Smooth muscle cell (in vitro differentiated cells): ENCODE results near the gene LRRC43. TPM values are rescaled to one million over a fixed set of nuclear protein-coding genes. Genes with fewer than 3 reads are reported as not detected.

ENCODE experiments used
- DNase-seq: peaks from one replicate; lab custom pipeline; 2025; ENCODE audit not compliant: unreplicated experiment; lab: John Stamatoyannopoulos, UW
- H2AFZ ChIP-seq: fragments of 200-600 bp; sonication (generic); 2 replicates; pipeline ENCODE4 v1.6.0; 2016; ENCODE audit warnings: antibody characterized with exemption, low read depth, mild to moderate bottlenecking
- H3F3A ChIP-seq: fragments of 200-600 bp; sonication (generic); 2 replicates; pipeline ENCODE4 v1.6.0; 2017; ENCODE audit warnings: antibody characterized with exemption, low read depth
- H3K27ac ChIP-seq: fragments of 200-600 bp; sonication (generic); 2 replicates; pipeline ENCODE4 v1.5.1; 2016; ENCODE audit warnings: low read depth, mild to moderate bottlenecking
- H3K27me3 ChIP-seq: fragments of 200-600 bp; sonication (generic); 2 replicates; pipeline ENCODE4 v1.6.1; 2016; ENCODE audit warnings: low read depth, mild to moderate bottlenecking
- H3K36me3 ChIP-seq: fragments of 200-600 bp; sonication (generic); 2 replicates; pipeline ENCODE4 v1.5.1; 2016; ENCODE audit warnings: low read depth
- H3K4me1 ChIP-seq: fragments of 200-600 bp; sonication (generic); 2 replicates; pipeline ENCODE4 v1.5.1; 2016; ENCODE audit warnings: low read depth
- H3K4me2 ChIP-seq: fragments of 200-600 bp; sonication (generic); 2 replicates; pipeline ENCODE4 v1.6.0; 2016; ENCODE audit warnings: mild to moderate bottlenecking
- H3K4me3 ChIP-seq: fragments of 200-600 bp; sonication (generic); 2 replicates; pipeline ENCODE4 v1.5.1; 2016; ENCODE audit warnings: mild to moderate bottlenecking
- H3K79me2 ChIP-seq: fragments of 200-600 bp; sonication (generic); 2 replicates; pipeline ENCODE4 v1.6.0; 2016; ENCODE audit warnings: low read depth, mild to moderate bottlenecking
- H3K9ac ChIP-seq: fragments of 200-600 bp; sonication (generic); 2 replicates; pipeline ENCODE4 v1.6.0; 2016; ENCODE audit warnings: low read depth
- H3K9me3 ChIP-seq: fragments of 200-600 bp; sonication (generic); replicated peaks from 2 replicates; pipeline ENCODE4 v1.5.1; 2016; ENCODE audit warnings: low read depth
- H4K20me1 ChIP-seq: fragments of 200-600 bp; sonication (generic); 2 replicates; pipeline ENCODE4 v1.6.0; 2016; ENCODE audit warnings: low read depth
- WGBS: methylation state at CpG from one replicate; pipeline ENCODE4 v1.1.7; 2016; ENCODE audit warnings: low lambda C conversion rate; 5-methylcytosine and 5-hydroxymethylcytosine counted together
- polyA plus RNA-seq: library from polyadenylated mRNA; unstranded; fragments of >200 nt; fragmentation: Nextera tagmentation; extraction: Ambion mirVana; gene quantifications from 2 replicates; pipeline ENCODE4 v1.2.1, GENCODE V29; 2016
- total RNA-seq: library from RNA; depleted of rRNA; stranded (reverse); fragments of >200 nt; gene quantifications from 2 replicates; pipeline ENCODE4 v1.2.3, GENCODE V29; 2014
- TF ChIP-seq, protein P1 (sequence below): fragments of 200-600 bp; sonication (generic); IDR thresholded peaks from 2 replicates; pipeline ENCODE4 v1.5.1; 2017; ENCODE audit warnings: borderline replicate concordance, mild to moderate bottlenecking, antibody characterized with exemption; ENCODE audit not compliant: insufficient read depth, poor library complexity, severe bottlenecking

LRRC43 gene
- total and polyA plus RNA-seq, 2 experiments from 2014 or later, result 0.38 TPM; not detected in 1

DNA sequence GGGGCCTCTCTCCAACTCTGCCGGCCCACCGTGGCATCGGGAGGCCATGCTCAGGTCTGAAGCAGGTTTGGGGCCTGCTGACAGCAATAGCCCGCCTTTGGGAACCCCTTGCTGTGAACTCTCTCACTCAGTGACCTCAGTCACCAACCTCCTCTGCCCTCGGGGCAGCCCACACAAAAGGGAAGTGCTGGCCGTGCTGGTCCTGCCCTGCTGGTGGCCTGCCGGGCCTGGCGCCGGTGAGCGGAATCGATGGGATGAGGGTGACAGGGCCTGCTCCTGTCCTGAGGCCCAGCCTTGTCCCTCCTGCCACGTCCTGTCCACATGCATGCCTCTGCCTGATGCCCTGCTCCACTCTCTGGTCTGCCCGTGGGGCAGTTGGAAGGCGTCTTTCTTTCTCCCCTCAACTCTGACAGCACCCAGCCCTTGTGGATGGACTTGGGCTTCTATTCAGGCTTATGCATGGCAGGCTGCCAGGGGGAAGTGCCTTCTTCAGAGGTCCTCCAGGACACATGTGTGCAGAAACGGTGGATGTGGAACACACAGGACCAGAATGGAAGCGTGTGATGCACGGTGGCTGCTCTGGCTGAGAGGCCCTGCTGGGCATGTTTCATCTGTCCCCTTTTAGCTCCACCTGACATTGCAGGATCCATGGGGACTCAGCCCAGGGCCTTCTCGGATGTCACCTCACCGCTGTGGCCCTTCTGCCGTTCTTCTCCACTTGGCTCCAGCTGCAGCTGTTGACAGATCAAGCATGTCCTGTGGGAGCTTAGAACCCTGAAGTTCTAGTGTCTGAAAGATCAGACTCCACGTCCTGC is 40.8 kb upstream of the LRRC43 start:
- DNase-seq, result no peak
- WGBS, result 93% methylated on average over 21 of the region's 21 CpGs
- Histone ChIP-seq H4K20me1 (no peaks in the 10 kb centered on the region), H3K27me3 (no peaks in the 10 kb centered on the region), H3K4me1 (no peaks in the 10 kb centered on the region), H3K36me3 (no peaks in the 10 kb centered on the region), H3K9ac (no peak overlapping the region), H3K27ac (no peak overlapping the region), H3K4me3 (no peak overlapping the region), H2AFZ (no peak overlapping the region), H3K9me3 (no peaks in the 10 kb centered on the region), H3F3A (no peaks in the 10 kb centered on the region), H3K79me2 (no peaks in the 10 kb centered on the region), H3K4me2 (no peak overlapping the region)
- TF ChIP-seq, protein P1, sequence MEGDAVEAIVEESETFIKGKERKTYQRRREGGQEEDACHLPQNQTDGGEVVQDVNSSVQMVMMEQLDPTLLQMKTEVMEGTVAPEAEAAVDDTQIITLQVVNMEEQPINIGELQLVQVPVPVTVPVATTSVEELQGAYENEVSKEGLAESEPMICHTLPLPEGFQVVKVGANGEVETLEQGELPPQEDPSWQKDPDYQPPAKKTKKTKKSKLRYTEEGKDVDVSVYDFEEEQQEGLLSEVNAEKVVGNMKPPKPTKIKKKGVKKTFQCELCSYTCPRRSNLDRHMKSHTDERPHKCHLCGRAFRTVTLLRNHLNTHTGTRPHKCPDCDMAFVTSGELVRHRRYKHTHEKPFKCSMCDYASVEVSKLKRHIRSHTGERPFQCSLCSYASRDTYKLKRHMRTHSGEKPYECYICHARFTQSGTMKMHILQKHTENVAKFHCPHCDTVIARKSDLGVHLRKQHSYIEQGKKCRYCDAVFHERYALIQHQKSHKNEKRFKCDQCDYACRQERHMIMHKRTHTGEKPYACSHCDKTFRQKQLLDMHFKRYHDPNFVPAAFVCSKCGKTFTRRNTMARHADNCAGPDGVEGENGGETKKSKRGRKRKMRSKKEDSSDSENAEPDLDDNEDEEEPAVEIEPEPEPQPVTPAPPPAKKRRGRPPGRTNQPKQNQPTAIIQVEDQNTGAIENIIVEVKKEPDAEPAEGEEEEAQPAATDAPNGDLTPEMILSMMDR, result no peak

DNA sequence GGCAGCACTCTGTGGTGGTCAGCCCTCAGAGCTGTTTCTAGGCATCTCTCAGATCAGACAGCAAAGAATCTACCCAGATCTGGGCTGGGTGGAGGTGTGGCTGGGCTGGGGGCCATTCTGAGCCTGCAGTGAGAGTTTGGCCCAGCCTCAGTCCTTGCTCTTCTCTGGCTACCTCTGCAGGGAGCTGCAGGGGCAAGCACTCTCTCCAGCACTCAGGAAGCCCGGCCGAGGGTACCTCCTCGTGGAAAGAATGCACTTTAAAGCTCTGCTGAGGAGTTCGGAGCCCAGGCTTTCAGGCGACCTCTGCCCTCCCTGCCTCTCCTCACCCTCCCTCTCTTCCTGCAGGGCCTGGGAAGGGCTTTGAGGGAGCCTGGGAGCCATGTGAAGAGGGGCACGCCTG is 40.1 kb upstream of the LRRC43 start:
- DNase-seq, result no peak
- no peaks in the 10 kb centered on the region for H3K9me3 ChIP-seq
- no peak overlapping the region for H3K9ac ChIP-seq
- no peak overlapping the region for H2AFZ ChIP-seq
- H4K20me1 ChIP-seq, result no peaks in the 10 kb centered on the region
- H3K27ac ChIP-seq, result no peak overlapping the region
- H3K27me3 ChIP-seq, result no peaks in the 10 kb centered on the region
- no peaks in the 10 kb centered on the region for H3F3A ChIP-seq
- H3K79me2 ChIP-seq, result no peaks in the 10 kb centered on the region
- TF ChIP-seq, protein P1, result no peak
- H3K4me2 ChIP-seq, result no peak overlapping the region
- H3K36me3 ChIP-seq, result no peaks in the 10 kb centered on the region
- WGBS, result 78% methylated on average over 6 of the region's 6 CpGs
- H3K4me3 ChIP-seq, result no peak overlapping the region
- H3K4me1 ChIP-seq, result no peaks in the 10 kb centered on the region

DNA sequence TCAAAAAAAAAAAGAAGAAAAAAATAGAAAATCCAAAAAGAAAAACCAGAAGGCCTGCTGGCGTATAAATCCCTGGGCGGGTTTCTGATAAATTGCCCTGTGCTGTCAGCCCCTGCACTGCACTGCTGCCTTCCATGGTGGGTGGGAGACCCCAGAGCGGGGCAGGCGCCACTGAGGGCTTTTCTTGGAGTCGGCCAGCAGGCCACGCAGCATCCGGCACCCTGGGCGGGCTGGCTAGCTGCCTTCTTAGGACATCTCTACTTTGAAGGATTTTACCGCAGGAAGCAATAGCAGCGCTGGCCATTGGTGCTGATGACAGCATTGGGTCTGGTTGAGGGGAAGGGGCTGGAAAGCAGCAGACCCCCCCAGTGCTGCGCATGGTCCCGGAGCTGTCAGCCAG is 38.0 kb upstream of the LRRC43 start:
- TF ChIP-seq, protein P1, result no peak

More for the DNA sequence above, 38.0 kb upstream of the LRRC43 start:
- no peak overlapping the region for H3K4me3 ChIP-seq
- 95% methylated on average over 12 of the region's 12 CpGs for WGBS
- no peaks in the 10 kb centered on the region for H3K79me2 ChIP-seq
- H3K27me3 ChIP-seq, result no peaks in the 10 kb centered on the region
- no peak overlapping the region for H3K27ac ChIP-seq
- H3K36me3 ChIP-seq, result no peaks in the 10 kb centered on the region
- H3K9me3 ChIP-seq, result no peaks in the 10 kb centered on the region
- no peak overlapping the region for H2AFZ ChIP-seq
- no peaks in the 10 kb centered on the region for H3K4me1 ChIP-seq
- DNase-seq, result no peak
- no peaks in the 10 kb centered on the region for H4K20me1 ChIP-seq
- H3K4me2 ChIP-seq, result no peak overlapping the region
- H3F3A ChIP-seq, result no peaks in the 10 kb centered on the region
- no peak overlapping the region for H3K9ac ChIP-seq
